Fibroblast of skin of left biceps (primary cell): ENCODE measurements around the gene RPS6KB2.
A peak's percentile ranks its signal among the peaks of the same experiment; 100 is the strongest.
"Not testable (repeated sequence)": the region's sequence is repeated elsewhere in the genome, so short reads cannot be mapped to it uniquely, and the experiment has no call there.

Experiments used
- DNase-seq, 2 experiments: peaks; one replicate each; pipeline ENCODE4 v3.0.0-alpha.2; 2013; ENCODE audit warnings: low read depth in 2 of 2

RPS6KB2 gene

DNA sequence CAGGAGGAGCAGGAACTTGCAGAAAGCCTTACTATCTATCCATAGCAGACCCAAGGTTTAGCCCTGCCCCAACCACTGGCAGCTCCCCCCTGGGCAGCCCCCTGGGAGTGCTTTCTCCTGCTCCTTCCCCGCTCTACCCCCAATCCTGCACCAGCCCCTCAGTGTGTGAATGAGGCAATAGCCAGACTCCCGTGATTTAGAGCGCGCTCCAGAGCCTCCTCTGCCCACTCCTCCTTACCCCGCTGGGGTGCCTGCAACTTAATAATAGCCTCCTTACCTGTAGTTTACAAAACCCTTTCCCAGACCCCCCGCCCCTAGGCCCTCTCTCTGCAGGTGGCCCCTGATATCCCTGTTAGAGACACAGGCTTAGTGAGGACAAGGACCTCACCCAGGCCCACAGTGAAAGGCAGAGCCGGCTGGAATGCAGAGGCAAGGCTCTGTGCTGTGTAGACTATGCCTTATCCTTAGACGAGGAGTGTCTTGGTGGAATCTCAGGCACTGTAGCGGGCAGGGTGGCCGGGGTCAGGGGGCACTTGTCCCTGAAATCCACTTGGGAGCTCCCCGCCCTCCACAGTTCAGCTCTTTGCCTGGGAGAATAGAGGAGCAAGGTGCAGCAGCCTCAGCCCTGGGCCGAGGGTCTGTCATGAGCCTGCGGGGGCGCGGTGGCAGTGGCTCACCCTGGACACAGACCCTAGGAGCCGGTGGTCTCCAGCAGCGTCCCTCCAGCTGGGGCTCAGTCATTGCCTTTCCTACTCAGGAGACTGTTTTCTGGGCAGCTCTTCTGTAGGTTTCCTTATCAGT lies 17.1 kb upstream of the RPS6KB2 start:
- no peak for DNase-seq

- DNase-seq: no peak
Observed at GRCh38 chr11:67411785-67412152, 16.5 kb upstream of the RPS6KB2 start.

DNA sequence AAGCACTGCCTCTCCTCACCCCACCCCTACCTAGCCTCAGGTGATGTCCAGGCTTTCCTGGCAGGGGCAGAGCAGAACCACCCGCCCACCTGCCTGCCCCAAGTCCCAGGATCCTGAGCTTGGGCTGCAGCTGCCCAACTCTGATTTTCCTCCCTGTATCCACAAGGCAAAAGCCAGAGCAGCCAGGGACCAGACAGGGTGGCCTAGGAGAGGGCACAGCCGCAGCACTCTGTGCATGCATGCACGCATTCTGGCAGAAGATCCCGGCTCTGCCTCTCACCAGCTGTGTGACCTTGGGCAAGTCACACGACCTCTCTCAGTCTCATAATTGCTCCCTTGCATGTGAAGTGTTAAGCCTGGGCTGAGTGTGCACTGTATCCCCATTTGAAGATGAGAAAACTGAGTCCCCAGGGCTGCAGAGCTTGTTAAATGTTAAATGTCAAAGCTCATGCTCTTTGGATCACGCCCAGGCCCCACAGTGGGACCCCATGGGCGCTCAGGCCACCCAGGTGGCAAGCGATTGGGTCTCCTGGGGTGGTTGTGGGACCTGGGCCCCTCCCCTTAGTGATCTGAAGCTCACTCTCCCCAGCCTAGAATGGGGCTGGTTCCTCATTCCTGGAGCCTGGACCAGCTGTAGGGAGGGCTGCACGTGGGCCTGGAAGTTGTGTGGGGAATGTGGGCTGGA lies 15.7 kb upstream of the RPS6KB2 start:
- no peak for DNase-seq

DNA sequence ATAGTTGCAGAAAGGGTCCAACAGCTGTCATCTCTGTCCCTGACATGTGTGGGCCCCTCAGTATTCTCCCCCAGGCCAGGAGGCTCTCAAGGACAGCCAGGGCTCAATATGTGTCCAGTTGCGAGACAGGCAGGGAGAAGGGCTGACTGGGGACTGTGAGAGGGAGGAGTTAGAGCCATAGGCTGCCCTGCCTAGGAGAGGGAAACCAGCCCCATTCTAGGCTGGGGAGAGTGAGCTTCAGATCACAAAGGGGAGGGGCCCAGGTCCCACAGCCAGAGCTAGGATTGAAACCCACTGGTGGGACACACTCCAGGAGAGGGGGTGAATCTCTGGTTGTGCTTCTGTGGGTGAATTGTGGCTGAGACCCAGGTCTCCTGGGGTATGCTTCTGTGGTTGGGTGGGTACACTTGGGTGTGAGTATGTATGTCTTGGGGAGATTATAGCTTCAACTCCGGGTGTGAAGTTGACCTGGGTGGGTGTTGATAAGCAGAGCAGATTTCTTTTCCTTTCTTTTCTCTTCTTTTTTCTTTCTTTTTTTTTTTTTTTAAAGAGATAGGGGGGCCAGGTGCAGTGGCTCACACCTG lies 14.9 kb upstream of the RPS6KB2 start:
- no peak for DNase-seq

GRCh38 chr11:67415501-67416304 lies 12.6 kb upstream of the RPS6KB2 start, which contains the start of gene CARNS1:
Gene CARNS1, plus strand, starts transcription at chr11:67415678. Its CDS starts 522 bp downstream, at chr11:67416200.
- DNase-seq: no peak

DNA sequence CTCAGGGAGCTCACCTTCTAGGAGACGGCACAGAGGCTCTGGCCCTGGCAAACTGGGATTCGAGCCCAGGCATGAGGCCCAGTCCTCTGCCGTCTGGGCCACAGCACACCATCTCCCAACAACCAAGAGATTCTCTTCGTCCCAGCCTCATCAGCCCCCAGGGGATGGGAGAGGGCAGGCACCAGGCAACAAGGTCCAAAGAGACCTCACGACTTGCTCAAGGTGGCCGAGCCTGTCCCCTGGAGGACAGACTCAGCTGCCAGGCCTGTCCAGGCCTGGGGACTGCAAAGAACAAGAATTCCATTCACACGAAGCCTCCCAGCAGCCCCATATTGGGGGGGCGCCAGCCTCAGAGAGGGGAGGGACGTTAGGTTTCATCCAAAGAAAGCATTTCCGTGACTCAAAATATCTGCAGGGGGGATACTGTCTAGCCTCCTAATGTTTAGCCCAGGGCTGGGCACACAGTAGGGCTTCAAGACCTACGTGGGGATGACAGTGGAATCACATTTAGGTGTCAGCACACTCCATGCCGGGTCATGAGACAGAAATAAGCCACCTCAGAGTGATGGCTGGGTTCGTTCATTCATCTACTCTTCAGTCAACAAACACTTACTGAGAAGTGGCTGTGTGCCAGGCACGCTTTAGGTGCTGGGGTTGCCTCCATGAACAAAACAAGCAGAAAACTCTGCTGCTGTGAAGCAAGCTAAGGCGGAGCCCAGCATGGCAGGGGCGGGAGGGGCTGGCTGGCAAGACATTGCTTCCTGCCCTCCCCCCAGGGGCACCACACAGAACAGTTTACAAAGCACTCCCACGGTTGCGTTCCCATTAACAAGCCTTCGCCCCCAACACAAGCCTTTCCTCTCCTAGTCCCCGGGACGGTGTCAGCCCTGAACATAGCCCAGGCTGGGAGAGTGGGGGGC lies 11.6 kb upstream of the RPS6KB2 start:
- DNase-seq: no peak

- DNase-seq: no peak
Observed at GRCh38 chr11:67417425-67417824, 10.9 kb upstream of the RPS6KB2 start.

GRCh38 chr11:67418476-67419281 lies 9.6 kb upstream of the RPS6KB2 start:
- no peak for DNase-seq

DNA sequence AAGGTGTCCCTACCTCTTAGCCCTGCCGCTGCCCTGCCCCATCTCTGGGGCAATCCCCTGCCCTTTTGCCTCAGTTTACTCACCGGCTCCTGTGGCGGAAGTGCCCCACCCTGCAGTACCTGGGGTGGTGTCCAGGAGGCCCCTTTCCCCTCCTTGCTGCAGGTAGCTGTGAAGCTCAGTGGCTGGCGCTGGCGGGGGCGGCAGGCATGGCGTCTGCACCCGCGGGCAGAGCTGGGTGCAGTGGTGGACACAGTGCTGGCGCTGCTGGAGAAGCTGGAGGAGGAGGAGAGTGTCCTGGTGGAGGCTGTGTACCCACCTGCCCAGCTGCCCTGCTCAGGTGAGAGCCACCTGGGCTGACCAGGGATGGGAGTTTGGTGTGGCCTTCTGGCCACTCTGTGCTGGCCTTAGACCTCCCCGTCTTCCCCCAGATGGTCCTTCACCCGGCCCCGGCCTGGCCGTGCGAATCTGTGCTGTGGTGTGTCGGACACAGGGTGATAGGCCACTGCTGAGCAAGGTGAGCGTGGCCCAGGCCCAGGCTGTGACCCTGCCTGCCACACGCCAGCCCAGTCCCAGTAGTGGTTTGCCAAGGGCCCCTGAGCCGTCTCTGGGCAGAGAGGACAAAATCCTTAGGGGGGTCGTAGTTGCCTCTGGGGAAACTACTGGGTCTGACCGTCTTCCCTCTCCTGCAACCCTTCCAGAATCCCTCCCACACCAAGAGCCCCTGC lies 8.8 kb upstream of the RPS6KB2 start:
- DNase-seq: no peak

- no peak for DNase-seq
Observed at GRCh38 chr11:67420147-67420645, 8.1 kb upstream of the RPS6KB2 start.

- peak; percentile 66 to 73 for DNase-seq
Observed at GRCh38 chr11:67420646-67421429, 7.5 kb upstream of the RPS6KB2 start.

GRCh38 chr11:67421430-67422031 lies 6.8 kb upstream of the RPS6KB2 start:
- DNase-seq: no peak

- DNase-seq: no peak
Observed at GRCh38 chr11:67422891-67423290, 5.4 kb upstream of the RPS6KB2 start.

DNA sequence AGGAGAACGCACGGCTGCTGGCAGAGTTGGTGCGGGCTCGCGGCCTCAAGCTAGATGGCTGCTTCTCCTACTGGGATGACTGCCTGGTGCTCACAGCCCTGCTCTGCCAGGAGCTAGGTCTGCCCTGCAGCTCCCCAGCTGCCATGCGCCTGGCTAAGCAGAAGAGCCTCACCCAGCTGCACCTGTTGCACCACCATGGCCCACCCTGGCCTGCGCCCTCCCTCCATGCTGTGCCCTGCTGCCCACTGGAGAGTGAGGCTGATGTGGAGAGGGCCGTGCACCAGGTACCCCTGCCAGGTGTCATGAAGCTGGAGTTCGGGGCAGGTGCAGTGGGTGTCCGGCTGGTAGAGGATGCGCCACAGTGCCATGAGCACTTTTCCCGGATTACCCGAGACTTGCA lies 4.8 kb upstream of the RPS6KB2 start:
- no peak for DNase-seq

GRCh38 chr11:67423891-67424613 lies 4.2 kb upstream of the RPS6KB2 start:
- DNase-seq: no peak

- DNase-seq: not testable (repeated sequence)
Observed at GRCh38 chr11:67427364-67427859, 882 bp upstream of the RPS6KB2 start.

DNA sequence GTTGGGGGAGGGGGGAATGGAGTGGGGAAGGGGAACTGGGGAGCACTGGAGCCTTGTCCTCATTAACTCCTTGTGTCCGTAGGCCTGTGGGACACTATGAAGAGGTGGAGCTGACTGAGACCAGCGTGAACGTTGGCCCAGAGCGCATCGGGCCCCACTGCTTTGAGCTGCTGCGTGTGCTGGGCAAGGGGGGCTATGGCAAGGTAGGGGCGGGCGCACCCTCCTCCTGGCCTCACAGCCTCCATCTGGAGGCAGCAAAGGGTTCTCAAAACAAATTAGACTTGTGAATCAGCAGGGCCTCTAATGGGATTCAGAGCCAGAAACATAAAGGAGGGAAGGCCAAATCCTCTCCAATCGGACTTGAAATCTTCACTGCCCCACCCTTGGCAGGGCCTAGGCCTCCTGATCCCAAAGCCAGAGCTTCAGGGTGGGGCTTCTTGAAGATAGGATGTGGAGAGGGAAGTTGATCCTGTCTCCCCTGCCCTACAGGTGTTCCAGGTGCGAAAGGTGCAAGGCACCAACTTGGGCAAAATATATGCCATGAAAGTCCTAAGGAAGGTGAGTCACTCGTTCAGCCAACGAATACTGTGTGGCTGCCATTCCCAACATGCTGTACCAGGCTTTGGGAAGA lies 859 bp downstream of the RPS6KB2 start:
- DNase-seq: no peak
